HepG2 (cell line): ENCODE measurements around the gene TBCCD1. TPM values are rescaled to one million over a fixed set of nuclear protein-coding genes. Genes with fewer than 3 reads are reported as not detected.

Source experiments
- CEBPB ChIP-seq: IDR thresholded peaks from 2 replicates; pipeline ENCODE4 v1.6.1; 2011; ENCODE audit warnings: low read depth, low read length, improper control_type of control experiment, borderline replicate concordance
- FOXJ3 ChIP-seq: sonication (generic); formaldehyde crosslinking; IDR thresholded peaks from 2 replicates; pipeline ENCODE4 v1.4.0; 2020; ENCODE audit warnings: missing genetic modification reagents, mild to moderate bottlenecking, borderline replicate concordance
- GTF3A ChIP-seq: sonication (generic); formaldehyde crosslinking; conservative IDR thresholded peaks from 2 replicates; pipeline ENCODE4 v1.4.0; 2020; ENCODE audit warnings: mild to moderate bottlenecking, missing genetic modification reagents
- JUND ChIP-seq: sonication (generic); formaldehyde crosslinking; IDR thresholded peaks from 2 replicates; pipeline ENCODE4 v1.8.0; 2022; ENCODE audit warnings: mild to moderate bottlenecking, missing genetic modification reagents
- NKX3-1 ChIP-seq: sonication (generic); formaldehyde crosslinking; IDR thresholded peaks from 2 replicates; pipeline ENCODE4 v1.5.0; 2020; ENCODE audit warnings: missing genetic modification reagents
- NR2F6 ChIP-seq, 2 experiments: IDR thresholded peaks; 2 replicates each; pipeline ENCODE4 v1.6.1; 2016; ENCODE audit warnings: antibody characterized with exemption in 1 of 2, mild to moderate bottlenecking in 1 of 2
- REL ChIP-seq: sonication (generic); formaldehyde crosslinking; conservative IDR thresholded peaks from 2 replicates; pipeline ENCODE4 v1.8.0; 2022; ENCODE audit warnings: mild to moderate bottlenecking, missing genetic modification reagents, moderate library complexity
- SALL1 ChIP-seq: sonication (generic); formaldehyde crosslinking; IDR thresholded peaks from 2 replicates; pipeline ENCODE4 v1.8.0; 2022; ENCODE audit warnings: mild to moderate bottlenecking, missing genetic modification reagents
- SMARCE1 ChIP-seq: fragments of 450-650 bp; IDR thresholded peaks from 2 replicates; pipeline ENCODE4 v1.6.1; 2017; ENCODE audit warnings: borderline replicate concordance
- SRF ChIP-seq: IDR thresholded peaks from 2 replicates; pipeline ENCODE4 v1.6.1; 2011; ENCODE audit warnings: mild to moderate bottlenecking, low read depth, low read length, moderate library complexity
- ZFP37 ChIP-seq: sonication (generic); formaldehyde crosslinking; IDR thresholded peaks from 2 replicates; pipeline ENCODE4 v1.4.0; 2020; ENCODE audit warnings: missing genetic modification reagents, borderline replicate concordance
- ZFY ChIP-seq: sonication (generic); formaldehyde crosslinking; IDR thresholded peaks from 2 replicates; pipeline ENCODE4 v1.4.0; 2020; ENCODE audit warnings: missing genetic modification reagents
- ZKSCAN5 ChIP-seq: sonication (generic); formaldehyde crosslinking; IDR thresholded peaks from 2 replicates; pipeline ENCODE4 v1.5.1; 2020; ENCODE audit warnings: mild to moderate bottlenecking, missing genetic modification reagents
- ZNF350 ChIP-seq: sonication (generic); formaldehyde crosslinking; IDR thresholded peaks from 2 replicates; pipeline ENCODE4 v1.4.0; 2020; ENCODE audit warnings: mild to moderate bottlenecking, low read depth, missing genetic modification reagents, borderline replicate concordance
- ZNF598 ChIP-seq: sonication (generic); formaldehyde crosslinking; IDR thresholded peaks from 2 replicates; pipeline ENCODE4 v1.5.1; 2020; ENCODE audit warnings: mild to moderate bottlenecking, missing genetic modification reagents, borderline replicate concordance
- ZNF672 ChIP-seq: sonication (generic); formaldehyde crosslinking; IDR thresholded peaks from 2 replicates; pipeline ENCODE4 v1.8.1; 2022; ENCODE audit warnings: missing genetic modification reagents
- ZNF709 ChIP-seq: sonication (generic); formaldehyde crosslinking; IDR thresholded peaks from 2 replicates; pipeline ENCODE4 v1.5.0; 2020; ENCODE audit warnings: mild to moderate bottlenecking, missing genetic modification reagents
- ZNF878 ChIP-seq: sonication (generic); formaldehyde crosslinking; IDR thresholded peaks from 2 replicates; pipeline ENCODE4 v1.8.1; 2023; ENCODE audit warnings: mild to moderate bottlenecking, missing genetic modification reagents, moderate library complexity
- polyA plus RNA-seq, 8 experiments: library from polyadenylated mRNA; depleted of rRNA in 3 of 8; stranded (reverse) in 7 of 8; unstranded in 1 of 8; fragments of >200 nt; fragmentation: Illumina TruSeq in 4 of 8; extraction: Trizol in 4 of 8; gene quantifications; 2 replicates each; pipeline versions ENCODE4 v1.2.1 to v1.2.3, GENCODE V29; 2011 to 2016; ENCODE audit warnings: low read depth in 4 of 8, missing spikeins in 1 of 8, mixed read lengths in 1 of 8; ENCODE audit not compliant: insufficient read depth in 1 of 8
- total RNA-seq, 5 experiments: library from RNA; depleted of rRNA; stranded (reverse); fragments of >200 nt; fragmentation: Illumina TruSeq; extraction: Trizol; gene quantifications; 2 replicates each; pipeline ENCODE4 v1.2.3, GENCODE V29; 2016; ENCODE audit warnings: low read depth in 1 of 5
- TF ChIP-seq, protein P1 (sequence below): sonication (generic); formaldehyde crosslinking; conservative IDR thresholded peaks from 2 replicates; pipeline ENCODE4 v1.8.0; 2022; ENCODE audit warnings: low read depth, missing genetic modification reagents
- TF ChIP-seq, protein P2 (sequence below): sonication (generic); formaldehyde crosslinking; IDR thresholded peaks from 2 replicates; pipeline ENCODE4 v1.4.0; 2020; ENCODE audit warnings: missing genetic modification reagents, borderline replicate concordance
- TF ChIP-seq, protein P3 (sequence below): sonication (generic); formaldehyde crosslinking; IDR thresholded peaks from 2 replicates; pipeline ENCODE4 v1.5.0; 2020; ENCODE audit warnings: mild to moderate bottlenecking, missing genetic modification reagents, borderline replicate concordance

The TBCCD1 gene
- total and polyA plus RNA-seq, 2 of the 13 experiments (the other 11 are each of a cell fraction or from before 2014, with no cell fraction given): 13.6 to 16.2 TPM

- 0 out of 2 replicates have a peak, but pooled peaks have one; percentile 3 for TF ChIP-seq CEBPB
- TF ChIP-seq ZFP37 (CRISPR knock-in tag): no peak
- TF ChIP-seq, protein P1, sequence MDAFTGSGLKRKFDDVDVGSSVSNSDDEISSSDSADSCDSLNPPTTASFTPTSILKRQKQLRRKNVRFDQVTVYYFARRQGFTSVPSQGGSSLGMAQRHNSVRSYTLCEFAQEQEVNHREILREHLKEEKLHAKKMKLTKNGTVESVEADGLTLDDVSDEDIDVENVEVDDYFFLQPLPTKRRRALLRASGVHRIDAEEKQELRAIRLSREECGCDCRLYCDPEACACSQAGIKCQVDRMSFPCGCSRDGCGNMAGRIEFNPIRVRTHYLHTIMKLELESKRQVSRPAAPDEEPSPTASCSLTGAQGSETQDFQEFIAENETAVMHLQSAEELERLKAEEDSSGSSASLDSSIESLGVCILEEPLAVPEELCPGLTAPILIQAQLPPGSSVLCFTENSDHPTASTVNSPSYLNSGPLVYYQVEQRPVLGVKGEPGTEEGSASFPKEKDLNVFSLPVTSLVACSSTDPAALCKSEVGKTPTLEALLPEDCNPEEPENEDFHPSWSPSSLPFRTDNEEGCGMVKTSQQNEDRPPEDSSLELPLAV (CRISPR knock-in tag): no peak
- TF ChIP-seq ZNF598 (CRISPR knock-in tag): 0 out of 2 replicates have a peak, but pooled peaks have one; percentile 41
- 0 out of 2 replicates have a peak, but pooled peaks have one; percentile 48 for TF ChIP-seq ZNF350 (CRISPR knock-in tag)
- peak; percentile 31; the same call in 1 of the 2 replicates for TF ChIP-seq ZFY
- TF ChIP-seq SMARCE1: no peak
- 0 out of 2 replicates have a peak, but pooled peaks have one; percentile 39 for TF ChIP-seq REL (CRISPR knock-in tag)
- no peak for TF ChIP-seq ZNF672
- TF ChIP-seq, protein P2, sequence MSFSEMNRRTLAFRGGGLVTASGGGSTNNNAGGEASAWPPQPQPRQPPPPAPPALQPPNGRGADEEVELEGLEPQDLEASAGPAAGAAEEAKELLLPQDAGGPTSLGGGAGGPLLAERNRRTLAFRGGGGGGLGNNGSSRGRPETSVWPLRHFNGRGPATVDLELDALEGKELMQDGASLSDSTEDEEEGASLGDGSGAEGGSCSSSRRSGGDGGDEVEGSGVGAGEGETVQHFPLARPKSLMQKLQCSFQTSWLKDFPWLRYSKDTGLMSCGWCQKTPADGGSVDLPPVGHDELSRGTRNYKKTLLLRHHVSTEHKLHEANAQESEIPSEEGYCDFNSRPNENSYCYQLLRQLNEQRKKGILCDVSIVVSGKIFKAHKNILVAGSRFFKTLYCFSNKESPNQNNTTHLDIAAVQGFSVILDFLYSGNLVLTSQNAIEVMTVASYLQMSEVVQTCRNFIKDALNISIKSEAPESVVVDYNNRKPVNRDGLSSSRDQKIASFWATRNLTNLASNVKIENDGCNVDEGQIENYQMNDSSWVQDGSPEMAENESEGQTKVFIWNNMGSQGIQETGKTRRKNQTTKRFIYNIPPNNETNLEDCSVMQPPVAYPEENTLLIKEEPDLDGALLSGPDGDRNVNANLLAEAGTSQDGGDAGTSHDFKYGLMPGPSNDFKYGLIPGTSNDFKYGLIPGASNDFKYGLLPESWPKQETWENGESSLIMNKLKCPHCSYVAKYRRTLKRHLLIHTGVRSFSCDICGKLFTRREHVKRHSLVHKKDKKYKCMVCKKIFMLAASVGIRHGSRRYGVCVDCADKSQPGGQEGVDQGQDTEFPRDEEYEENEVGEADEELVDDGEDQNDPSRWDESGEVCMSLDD (CRISPR knock-in tag): no peak
- TF ChIP-seq ZNF709 (CRISPR knock-in tag): no peak
- TF ChIP-seq SRF: 0 out of 2 replicates have a peak, but pooled peaks have one; percentile 28
- TF ChIP-seq ZKSCAN5 (CRISPR knock-in tag): no peak
- TF ChIP-seq FOXJ3 (CRISPR knock-in tag): no peak
- peak; percentile 25; the same call in 1 of the 2 replicates for TF ChIP-seq SALL1 (CRISPR knock-in tag)
- TF ChIP-seq NKX3-1 (CRISPR knock-in tag): no peak
- TF ChIP-seq ZNF878: no peak
- TF ChIP-seq, protein P3, sequence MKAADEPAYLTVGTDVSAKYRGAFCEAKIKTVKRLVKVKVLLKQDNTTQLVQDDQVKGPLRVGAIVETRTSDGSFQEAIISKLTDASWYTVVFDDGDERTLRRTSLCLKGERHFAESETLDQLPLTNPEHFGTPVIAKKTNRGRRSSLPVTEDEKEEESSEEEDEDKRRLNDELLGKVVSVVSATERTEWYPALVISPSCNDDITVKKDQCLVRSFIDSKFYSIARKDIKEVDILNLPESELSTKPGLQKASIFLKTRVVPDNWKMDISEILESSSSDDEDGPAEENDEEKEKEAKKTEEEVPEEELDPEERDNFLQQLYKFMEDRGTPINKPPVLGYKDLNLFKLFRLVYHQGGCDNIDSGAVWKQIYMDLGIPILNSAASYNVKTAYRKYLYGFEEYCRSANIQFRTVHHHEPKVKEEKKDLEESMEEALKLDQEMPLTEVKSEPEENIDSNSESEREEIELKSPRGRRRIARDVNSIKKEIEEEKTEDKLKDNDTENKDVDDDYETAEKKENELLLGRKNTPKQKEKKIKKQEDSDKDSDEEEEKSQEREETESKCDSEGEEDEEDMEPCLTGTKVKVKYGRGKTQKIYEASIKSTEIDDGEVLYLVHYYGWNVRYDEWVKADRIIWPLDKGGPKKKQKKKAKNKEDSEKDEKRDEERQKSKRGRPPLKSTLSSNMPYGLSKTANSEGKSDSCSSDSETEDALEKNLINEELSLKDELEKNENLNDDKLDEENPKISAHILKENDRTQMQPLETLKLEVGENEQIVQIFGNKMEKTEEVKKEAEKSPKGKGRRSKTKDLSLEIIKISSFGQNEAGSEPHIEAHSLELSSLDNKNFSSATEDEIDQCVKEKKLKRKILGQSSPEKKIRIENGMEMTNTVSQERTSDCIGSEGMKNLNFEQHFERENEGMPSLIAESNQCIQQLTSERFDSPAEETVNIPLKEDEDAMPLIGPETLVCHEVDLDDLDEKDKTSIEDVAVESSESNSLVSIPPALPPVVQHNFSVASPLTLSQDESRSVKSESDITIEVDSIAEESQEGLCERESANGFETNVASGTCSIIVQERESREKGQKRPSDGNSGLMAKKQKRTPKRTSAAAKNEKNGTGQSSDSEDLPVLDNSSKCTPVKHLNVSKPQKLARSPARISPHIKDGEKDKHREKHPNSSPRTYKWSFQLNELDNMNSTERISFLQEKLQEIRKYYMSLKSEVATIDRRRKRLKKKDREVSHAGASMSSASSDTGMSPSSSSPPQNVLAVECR: peak; percentile 51; the same call in 1 of the 2 replicates
- TF ChIP-seq NR2F6 (IDR thresholded peaks at IDR 0.05): no peak
- TF ChIP-seq NR2F6 (CRISPR knock-in tag; IDR thresholded peaks at IDR 0.05): no peak
- TF ChIP-seq JUND (CRISPR knock-in tag): 0 out of 2 replicates have a peak, but pooled peaks have one; percentile 15
- no peak for TF ChIP-seq GTF3A (CRISPR knock-in tag)
Observed at GRCh38 chr3:186520957-186521842, 45.9 kb downstream of the TBCCD1 start (continued).
